Tibial nerve (tissue), 4 donors: Measurements from ENCODE around the gene PRCD. TPM values are rescaled to one million over a fixed set of nuclear protein-coding genes. Genes with fewer than 3 reads are reported as not detected.

Experiments
- DNase-seq, 2 donors: peaks; one replicate each; pipeline ENCODE4 v3.0.0-alpha.2; 2019; ENCODE audit warnings: low spot score in 2 of 2
- H3K27ac ChIP-seq, 4 donors: fragments of 200-600 bp; sonication (generic) in 3 of 4; one replicate each; pipeline ENCODE4 v1.5.1; 2017 to 2019; ENCODE audit warnings: mild to moderate bottlenecking in 1 of 4
- H3K27me3 ChIP-seq, 2 donors: fragments of 200-600 bp; sonication (generic) in 1 of 2; one replicate each; pipeline versions ENCODE4 v1.5.1 to v1.6.0; 2017 to 2019
- H3K36me3 ChIP-seq, 3 donors: fragments of 200-600 bp; sonication (generic); one replicate each; pipeline ENCODE4 v1.5.1; 2018 to 2019
- H3K4me1 ChIP-seq, 4 donors: fragments of 200-600 bp; sonication (generic) in 3 of 4; one replicate each; pipeline ENCODE4 v1.5.1; 2017 to 2019
- H3K4me3 ChIP-seq, 4 donors: fragments of 200-600 bp; sonication (generic) in 3 of 4; one replicate each; pipeline ENCODE4 v1.5.1; 2017 to 2019; ENCODE audit warnings: mild to moderate bottlenecking in 1 of 4, moderate library complexity in 1 of 4
- H3K9me3 ChIP-seq, 4 donors: fragments of 200-600 bp; sonication (generic) in 3 of 4; one replicate each; pipeline ENCODE4 v1.5.1; 2017 to 2019
- CTCF ChIP-seq, 5 experiments: fragments of 200-600 bp in 3 of 5; fragments of 450-650 bp in 2 of 5; sonication (generic) in 3 of 5; IDR thresholded peaks; one replicate each; pipeline ENCODE4 v1.5.1; 2016 to 2019; ENCODE audit warnings: antibody characterized with exemption in 5 of 5, mild to moderate bottlenecking in 3 of 5, moderate library complexity in 2 of 5
- EP300 ChIP-seq, 2 donors: sonication (generic); formaldehyde crosslinking; IDR thresholded peaks; one replicate each; pipeline ENCODE4 v1.6.1; 2017; ENCODE audit warnings: antibody characterized with exemption in 2 of 2, mild to moderate bottlenecking in 1 of 2
- POLR2A ChIP-seq, 2 donors: fragments of 450-650 bp; IDR thresholded peaks; one replicate each; pipeline ENCODE4 v1.6.1; 2017; ENCODE audit warnings: antibody characterized with exemption in 2 of 2, mild to moderate bottlenecking in 2 of 2, moderate library complexity in 2 of 2
- WGBS, 2 donors: methylation state at CpG; one replicate each; pipeline ENCODE4 v1.1.5; 2018; 5-methylcytosine and 5-hydroxymethylcytosine counted together
- total RNA-seq, 4 donors: library from RNA; depleted of rRNA; stranded (reverse); fragments of >200 nt; gene quantifications; one replicate each; pipeline ENCODE4 v1.1.0, GENCODE V29; 2016

The PRCD gene
- total RNA-seq, 4 donors from 2014 or later: 6.6 to 23.5 (median 14.1) TPM

GRCh38 chr17:76547642-76548202 is 7.9 kb downstream of the PRCD start:
- H3K27me3 ChIP-seq: no peaks in the 10 kb centered on the region
- H3K9me3 ChIP-seq: no peaks in the 10 kb centered on the region
- TF ChIP-seq EP300 (IDR thresholded peaks at IDR 0.05) (no peak), CTCF (IDR thresholded peaks at IDR 0.05) (peak in 1 of 5 experiments; percentile 21)
- H3K4me1 ChIP-seq: peaks cover 0 to 58% (median 25%) of the 10 kb centered on the region in 4 donors
- no peak overlapping the region for H3K27ac ChIP-seq
- WGBS, 2 donors: 84 to 89% methylated on average over 2 of the region's 2 CpGs
- H3K4me3 ChIP-seq: no peak overlapping the region
- DNase-seq: no peak
- no peaks in the 10 kb centered on the region for H3K36me3 ChIP-seq

GRCh38 chr17:76548378-76549214 is 8.8 kb downstream of the PRCD start:
- no peaks in the 10 kb centered on the region for H3K36me3 ChIP-seq
- H3K27ac ChIP-seq: no peak overlapping the region
- H3K4me1 ChIP-seq: peaks cover 0 to 57% (median 27%) of the 10 kb centered on the region in 4 donors
- no peaks in the 10 kb centered on the region for H3K9me3 ChIP-seq
- WGBS, 2 donors: 68 to 71% methylated on average over 9 of the region's 9 CpGs
- DNase-seq: no peak
- H3K4me3 ChIP-seq: no peak overlapping the region
- H3K27me3 ChIP-seq: no peaks in the 10 kb centered on the region
- TF ChIP-seq EP300 (IDR thresholded peaks at IDR 0.05) (no peak), POLR2A (IDR thresholded peaks at IDR 0.05) (no peak), CTCF (IDR thresholded peaks at IDR 0.05) (no peak)

GRCh38 chr17:76549215-76549518 is 9.3 kb downstream of the PRCD start:
- no peaks in the 10 kb centered on the region for H3K36me3 ChIP-seq
- no peaks in the 10 kb centered on the region for H3K27me3 ChIP-seq
- 85 to 87% methylated on average over 9 of the region's 9 CpGs for WGBS, 2 donors
- no peak for TF ChIP-seq EP300 (IDR thresholded peaks at IDR 0.05)
- TF ChIP-seq CTCF (IDR thresholded peaks at IDR 0.05): no peak
- TF ChIP-seq POLR2A (IDR thresholded peaks at IDR 0.05): no peak
- H3K27ac ChIP-seq: no peak overlapping the region
- no peak for DNase-seq
- no peak overlapping the region for H3K4me3 ChIP-seq
- H3K9me3 ChIP-seq: no peaks in the 10 kb centered on the region
- H3K4me1 ChIP-seq: peaks cover 0 to 57% (median 24%) of the 10 kb centered on the region in 4 donors

- no peak for TF ChIP-seq EP300 (IDR thresholded peaks at IDR 0.05)
- TF ChIP-seq POLR2A (IDR thresholded peaks at IDR 0.05): no peak
- no peak for TF ChIP-seq CTCF (IDR thresholded peaks at IDR 0.05)
- no peaks in the 10 kb centered on the region for H3K36me3 ChIP-seq
- no peak overlapping the region for H3K27ac ChIP-seq
- no peaks in the 10 kb centered on the region for H3K27me3 ChIP-seq
- H3K4me1 ChIP-seq: peaks cover 0 to 57% (median 20%) of the 10 kb centered on the region in 4 donors
- no peak for DNase-seq
- WGBS, 2 donors: 80 to 84% methylated on average over 7 of the region's 7 CpGs
- no peak overlapping the region for H3K4me3 ChIP-seq
- H3K9me3 ChIP-seq: no peaks in the 10 kb centered on the region
These were observed 9.7 kb downstream of the PRCD start for GRCh38 chr17:76549539-76549938.
